Motor neuron (in vitro differentiated cells): ENCODE data around the gene PRKCH. TPM values are rescaled to one million over a fixed set of nuclear protein-coding genes. Genes with fewer than 3 reads are reported as not detected.

ENCODE experiments used
- ATAC-seq, 8 experiments: fragments of 200-7000 bp; cut with Tn5 transposase; replicated peaks in 6 of 8; 2 replicates each; pipeline ENCODE4 v1.8.0; 2021; ENCODE audit warnings: mild to moderate bottlenecking in 8 of 8, moderate library complexity in 8 of 8
- H3K27ac ChIP-seq, 2 donors: fragments of 250-450 bp; sonication (Bioruptor Pico); 2 replicates each; pipeline ENCODE4 v1.9.0; 2021; ENCODE audit warnings: antibody characterized with exemption in 2 of 2, mild to moderate bottlenecking in 2 of 2, moderate library complexity in 1 of 2
- H3K4me1 ChIP-seq, 2 donors: fragments of 250-450 bp; sonication (Bioruptor Pico); replicated peaks in 1 of 2; 2 replicates each; pipeline ENCODE4 v1.6.1; 2021; ENCODE audit warnings: antibody characterized with exemption in 2 of 2, mild to moderate bottlenecking in 2 of 2, moderate library complexity in 1 of 2
- H3K4me3 ChIP-seq, 5 donors: fragments of 250-450 bp; sonication (Bioruptor Pico); 2 replicates each; pipeline ENCODE4 v1.9.0; 2021; ENCODE audit warnings: antibody characterized with exemption in 5 of 5, mild to moderate bottlenecking in 5 of 5, moderate library complexity in 4 of 5
- WGBS, 10 experiments: fragments of 450-650 bp; shearing (Covaris generic); methylation state at CpG; one replicate each; pipeline ENCODE4 v1.0.0; 2022; 5-methylcytosine and 5-hydroxymethylcytosine counted together
- in situ Hi-C, 9 experiments: fragments of 400-800 bp; cut with MboI; loops; one replicate each; pipeline ENCODE4 v1.15.0; 2021; ENCODE audit warnings: low sequenced_read_pairs in 9 of 9, low pct_unique_long_range_greater_than_20kb in 2 of 9; ENCODE audit not compliant: unreplicated experiment in 9 of 9
- total RNA-seq, 8 experiments: library from RNA; unstranded; fragments of 300-600 nt; gene quantifications; 2 replicates each; pipeline versions ENCODE4 v1.2.3 to v1.2.4, GENCODE V29; 2022

Gene PRKCH
- total RNA-seq, 8 experiments from 2014 or later, result 0.33 to 12.9 (median 1.6) TPM

DNA sequence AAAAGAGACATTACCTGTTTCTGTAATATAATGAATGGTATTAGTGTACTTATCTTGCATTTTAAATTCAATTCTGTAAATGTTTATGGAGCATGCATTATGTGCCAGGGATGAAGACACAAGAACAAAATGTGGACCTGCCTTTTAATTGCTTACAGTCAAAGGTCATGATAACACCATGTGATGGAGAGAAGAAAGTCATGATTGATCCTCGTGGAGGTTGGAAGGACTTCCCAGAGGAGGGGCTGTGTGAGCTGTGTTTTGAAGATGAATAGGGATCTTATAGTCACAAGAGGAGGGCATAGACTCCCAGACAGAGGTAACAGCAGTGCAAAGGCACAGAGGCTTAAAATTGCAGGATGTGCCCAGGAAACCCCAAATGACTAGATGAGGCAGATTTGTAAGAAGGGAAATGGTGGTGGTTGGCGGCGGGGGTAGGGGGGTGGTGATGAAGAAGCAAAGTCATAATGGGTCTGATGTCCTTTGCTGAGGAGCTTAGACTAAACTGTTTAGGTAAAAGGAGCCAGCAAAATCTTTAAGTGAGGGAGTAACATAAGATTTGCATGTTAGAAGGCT lies 151.5 kb downstream of the PRKCH start:
- H3K4me1 ChIP-seq, result peaks cover 25 to 26% of the 10 kb centered on the region in 2 donors
- no peak overlapping the region for H3K4me3 ChIP-seq
- no peak for ATAC-seq
- no peak overlapping the region for H3K27ac ChIP-seq
- in situ Hi-C loops, result loop anchor here (25.0 kb wide), 5 partner anchors 239 to 664 kb away; no protein-coding TSS in a partner anchor
- 29 to 100% (median 50%) methylated on average over 1 to 3 of the region's 3 CpGs; no CpG with 5 or more reads in 5 of the 10 experiments for WGBS, 10 experiments

DNA sequence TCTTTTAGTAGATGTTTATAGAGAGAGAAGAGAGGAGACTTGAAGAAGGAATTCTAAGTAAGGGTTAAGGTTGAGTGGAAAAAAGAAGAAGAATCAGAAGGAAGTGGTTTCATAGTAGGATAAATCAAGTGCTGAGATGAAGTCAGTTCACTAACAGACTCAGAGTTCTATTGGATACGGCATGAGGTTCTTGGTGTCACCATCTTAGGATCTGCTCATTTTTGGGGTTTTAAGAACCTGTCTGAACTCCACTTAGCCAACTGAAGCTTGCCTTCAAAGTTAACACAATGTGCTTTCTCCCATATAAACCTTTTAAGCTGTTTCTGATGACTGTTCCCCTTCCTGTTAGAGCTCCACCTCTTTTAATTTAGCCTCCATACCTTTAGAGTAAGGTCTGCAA lies 152.6 kb downstream of the PRKCH start:
- ATAC-seq, result no peak
- Histone ChIP-seq H3K27ac (no peak overlapping the region), H3K4me3 (no peak overlapping the region), H3K4me1 (peaks cover 25 to 26% of the 10 kb centered on the region in 2 donors)
- in situ Hi-C loops, result loop anchor here (25.0 kb wide), 5 partner anchors 238 to 663 kb away; no protein-coding TSS in a partner anchor
- WGBS, 10 experiments, result 0 to 46% (median 14%) methylated on average over 1 of the region's 1 CpG; no CpG with 5 or more reads in 2 of the 10 experiments

DNA sequence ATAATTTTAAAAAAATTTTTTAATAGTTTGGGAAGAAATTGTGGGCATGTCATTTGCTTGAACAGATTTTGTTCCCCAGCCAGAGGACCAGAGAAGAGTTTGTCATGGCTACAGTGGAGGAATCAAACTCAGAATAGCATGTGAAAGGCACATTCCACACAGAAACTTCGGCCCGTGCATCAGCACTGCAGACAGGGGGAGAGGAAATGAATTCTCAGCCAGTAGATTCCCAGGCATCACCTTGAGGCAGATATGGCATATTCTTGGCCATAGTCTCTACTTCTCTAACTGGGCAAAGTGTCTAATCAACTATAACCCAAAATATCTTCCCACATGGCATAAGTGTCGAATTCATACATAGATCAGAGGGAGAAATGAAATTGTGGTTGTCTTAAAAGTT lies 153.3 kb downstream of the PRKCH start:
- ATAC-seq, result no peak
- Histone ChIP-seq H3K4me3 (no peak overlapping the region), H3K27ac (no peak overlapping the region), H3K4me1 (peaks cover 25 to 28% of the 10 kb centered on the region in 2 donors)
- WGBS, 10 experiments, result 76 to 100% (median 86%) methylated on average over 1 to 3 of the region's 3 CpGs; no CpG with 5 or more reads in 3 of the 10 experiments
- in situ Hi-C loops, result loop anchor here (25.0 kb wide), 5 partner anchors 238 to 663 kb away; no protein-coding TSS in a partner anchor

DNA sequence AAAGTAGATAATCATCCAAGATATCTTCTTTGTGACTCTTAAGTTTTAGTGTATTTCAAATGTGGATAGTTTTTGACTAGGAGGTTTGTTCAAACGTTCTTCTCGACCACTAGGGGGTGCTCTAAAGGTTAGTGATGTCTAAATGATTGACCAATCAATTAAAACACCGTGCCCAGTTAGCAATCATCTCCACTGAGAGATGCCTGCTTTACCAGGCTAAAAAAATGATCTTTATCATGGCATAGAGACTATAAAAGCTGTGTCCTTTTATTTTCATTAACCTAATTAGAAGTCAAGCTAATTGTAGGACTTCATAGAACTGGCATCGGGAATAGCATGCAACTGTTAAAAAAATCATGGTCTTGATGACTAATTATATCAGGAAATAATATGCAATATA lies 153.9 kb downstream of the PRKCH start:
- Histone ChIP-seq H3K4me1 (peaks cover 25 to 29% of the 10 kb centered on the region in 2 donors), H3K27ac (no peak overlapping the region), H3K4me3 (no peak overlapping the region)
- in situ Hi-C loops, result no loop called here
- peak in 3 of 8 experiments; percentile 17 to 60 (median 21) for ATAC-seq
- 20 to 60% (median 27%) methylated on average over 1 to 4 of the region's 4 CpGs for WGBS, 10 experiments

DNA sequence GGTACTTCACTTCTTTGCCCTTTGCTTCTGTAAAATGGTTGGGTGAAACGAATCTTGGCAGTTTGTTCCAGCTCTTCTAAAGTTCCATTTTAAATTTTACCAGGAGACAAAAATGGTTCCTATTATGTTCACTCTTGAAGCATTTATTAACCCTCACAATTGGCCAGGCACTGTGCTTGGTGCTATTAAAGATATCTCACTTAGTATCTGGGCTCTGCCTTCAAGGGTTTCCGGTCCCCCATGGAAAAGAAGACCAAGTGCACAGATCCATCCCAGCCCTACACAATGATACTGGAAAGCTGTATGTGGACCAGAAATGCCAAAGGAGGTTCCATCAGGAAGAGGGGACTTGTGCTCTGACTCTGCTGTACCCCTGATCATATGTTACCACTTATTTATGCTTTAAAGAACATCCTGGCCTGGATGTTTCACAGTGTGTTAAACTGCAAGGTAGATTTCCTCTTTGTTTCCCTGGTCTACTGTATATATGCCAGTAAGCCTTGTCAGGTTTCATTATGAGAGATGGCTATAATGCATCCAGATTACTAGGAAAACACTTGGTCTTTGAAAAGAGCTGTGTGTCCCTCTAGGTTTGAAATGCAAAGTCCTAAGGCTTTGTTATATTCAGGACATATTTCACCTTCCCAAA lies 154.8 kb downstream of the PRKCH start:
- Histone ChIP-seq H3K27ac (peak overlapping the region; percentile 17 to 62), H3K4me3 (no peak overlapping the region), H3K4me1 (peaks cover 20 to 26% of the 10 kb centered on the region in 2 donors)
- in situ Hi-C loops, result no loop called here
- 57 to 100% (median 98%) methylated on average over 1 to 2 of the region's 2 CpGs for WGBS, 10 experiments
- ATAC-seq, result no peak

DNA sequence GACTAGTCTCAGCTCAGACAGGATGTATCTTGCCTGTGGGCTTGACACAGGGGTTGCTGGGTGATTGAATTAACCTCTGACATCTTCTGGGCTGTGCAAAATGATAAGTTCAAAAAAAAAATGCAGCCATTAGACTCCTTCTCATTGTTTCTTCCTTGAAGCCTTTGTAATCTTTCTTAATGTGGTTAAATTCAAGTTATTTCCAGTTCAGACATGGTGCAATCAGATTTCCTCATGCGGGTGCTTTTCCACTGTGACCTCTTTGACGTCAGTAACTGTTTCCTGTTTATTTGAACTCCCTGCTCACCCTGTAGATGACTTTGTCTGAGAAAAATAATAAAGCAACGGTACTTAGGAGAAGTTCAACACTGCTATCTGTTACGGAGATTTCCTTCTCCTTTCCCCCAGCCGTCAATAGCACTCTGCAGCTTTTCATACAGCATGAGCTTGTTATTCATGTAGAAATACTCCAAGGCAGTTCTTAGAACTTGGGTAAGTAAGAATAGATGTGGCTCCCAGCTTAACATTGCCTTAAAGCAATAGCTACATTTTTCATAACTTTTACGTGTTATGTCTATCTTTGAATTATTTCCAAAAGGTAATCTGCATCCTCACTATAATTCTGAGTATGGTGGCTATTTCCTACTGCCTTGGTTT lies 155.5 kb downstream of the PRKCH start:
- peak in 7 of 8 experiments; percentile 17 to 88 (median 71) for ATAC-seq

DNA sequence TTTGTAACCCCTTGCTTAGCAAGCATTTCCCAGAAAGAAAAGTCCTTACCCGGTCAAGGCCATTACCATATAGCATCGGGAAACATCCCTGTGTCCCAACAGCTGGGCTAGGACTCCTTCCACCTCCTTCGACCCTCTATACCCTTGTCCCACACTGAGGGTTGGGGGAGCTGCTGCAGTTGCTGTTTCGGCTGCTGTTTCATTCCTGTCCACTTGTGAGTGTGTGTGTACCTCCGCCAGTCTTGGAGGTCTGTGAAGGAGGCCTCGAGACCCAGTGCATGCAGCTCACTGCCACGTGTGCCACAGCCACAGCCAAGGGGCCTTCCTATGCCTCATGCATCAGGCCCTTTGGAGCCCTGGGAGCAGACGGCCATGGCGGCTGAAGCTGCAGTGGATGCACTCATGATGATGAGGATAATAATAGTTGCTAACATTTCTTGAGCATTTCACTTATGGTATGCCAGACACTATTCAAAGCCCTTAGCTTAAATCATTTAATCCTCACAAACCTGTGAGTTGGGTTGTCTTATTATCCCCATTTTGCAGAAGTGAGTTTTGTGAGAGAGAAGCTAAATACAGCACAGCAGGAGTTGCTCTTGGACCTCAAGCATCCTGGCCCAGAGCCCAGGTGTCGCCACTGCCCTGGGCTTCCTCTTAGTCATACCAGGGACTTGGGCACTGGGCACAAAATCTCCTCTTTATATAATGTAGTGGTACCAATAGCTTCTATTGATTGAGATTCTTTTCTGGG lies 156.5 kb downstream of the PRKCH start:
- 70 to 100% (median 83%) methylated on average over 1 to 5 of the region's 10 CpGs; no CpG with 5 or more reads in 2 of the 10 experiments for WGBS, 10 experiments
- H3K4me1 ChIP-seq, result peaks cover 11 to 21% of the 10 kb centered on the region in 2 donors
- in situ Hi-C loops, result no loop called here

More for the DNA sequence above, 155.5 kb downstream of the PRKCH start:
- no peak overlapping the region for H3K4me3 ChIP-seq
- in situ Hi-C loops, result no loop called here
- peak overlapping the region in 1 of 2 donors; percentile 62 for H3K27ac ChIP-seq
- peaks cover 20 to 26% of the 10 kb centered on the region in 2 donors for H3K4me1 ChIP-seq
- 42 to 87% (median 63%) methylated on average over 2 to 6 of the region's 6 CpGs; no CpG with 5 or more reads in 1 of the 10 experiments for WGBS, 10 experiments

DNA sequence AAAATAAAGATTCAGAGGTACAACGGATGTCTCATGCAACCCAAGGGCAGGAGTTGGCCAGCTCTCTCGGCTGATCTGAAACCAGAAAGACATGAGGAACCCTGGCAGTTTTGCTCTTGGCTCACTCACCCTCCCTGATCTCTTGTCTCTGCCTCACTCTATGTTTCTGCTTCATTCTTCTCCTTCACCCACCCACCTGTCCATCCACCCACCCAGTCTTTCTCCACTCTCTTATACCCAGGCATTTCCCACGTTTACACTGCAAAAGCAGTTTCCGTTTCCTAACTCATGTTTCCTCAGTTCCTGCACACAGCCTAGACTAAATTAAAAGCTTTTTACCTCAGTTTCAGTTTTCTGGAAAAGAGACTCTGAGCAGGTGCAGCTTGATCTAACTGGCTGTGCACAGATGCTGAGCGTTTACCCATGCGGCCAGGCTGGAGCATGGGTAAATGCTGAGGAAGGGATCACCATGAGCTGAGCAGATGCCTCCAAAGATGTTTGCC lies 157.6 kb downstream of the PRKCH start:
- no peak for ATAC-seq
- no peak overlapping the region for H3K27ac ChIP-seq
- H3K4me1 ChIP-seq, result peaks cover 11 to 21% of the 10 kb centered on the region in 2 donors
- WGBS, 10 experiments, result 68 to 100% (median 89%) methylated on average over 1 to 6 of the region's 6 CpGs; no CpG with 5 or more reads in 4 of the 10 experiments
- H3K4me3 ChIP-seq, result no peak overlapping the region
- in situ Hi-C loops, result no loop called here

More for the DNA sequence above, 156.5 kb downstream of the PRKCH start:
- no peak overlapping the region for H3K27ac ChIP-seq
- H3K4me3 ChIP-seq, result no peak overlapping the region
- no peak for ATAC-seq

DNA sequence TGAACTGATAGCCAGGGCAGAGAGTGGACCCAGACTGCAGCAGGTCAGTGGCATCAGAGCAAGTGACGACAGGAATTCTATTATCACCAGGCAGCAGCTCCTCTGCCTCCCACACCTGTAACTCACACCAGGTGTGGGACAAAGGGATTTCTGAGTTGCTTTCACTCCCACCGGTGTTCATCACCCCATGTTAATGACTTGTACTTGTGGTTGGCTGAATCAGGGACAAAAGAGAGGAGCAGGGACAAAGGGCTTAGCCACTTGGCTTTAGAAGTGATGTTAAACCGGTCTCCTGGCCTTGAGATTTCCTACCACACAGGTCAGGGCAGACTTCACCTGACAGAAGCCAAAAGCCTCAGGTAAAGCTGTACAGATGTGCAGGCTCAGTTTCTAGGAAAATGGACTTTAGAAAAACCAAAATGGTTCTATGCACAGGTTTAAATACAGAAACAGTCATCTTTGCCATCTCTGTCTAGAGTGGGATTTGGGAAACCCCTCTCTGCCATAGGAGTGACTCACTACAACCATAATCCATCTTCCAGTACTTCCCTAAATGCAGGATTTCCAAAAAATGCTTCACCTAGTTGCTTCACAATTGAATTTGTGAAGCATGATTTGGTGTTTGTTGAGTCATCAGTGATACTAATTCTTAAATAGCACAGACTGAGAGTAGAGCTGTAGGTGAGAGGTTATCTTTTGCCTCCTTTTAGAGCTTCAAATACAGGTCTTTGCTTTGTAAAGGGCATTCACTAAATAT lies 158.5 kb downstream of the PRKCH start:
- no peak for ATAC-seq
- no peak overlapping the region for H3K4me3 ChIP-seq
- no peak overlapping the region for H3K27ac ChIP-seq
- in situ Hi-C loops, result no loop called here
- peaks cover 11 to 21% of the 10 kb centered on the region in 2 donors for H3K4me1 ChIP-seq
- WGBS, 10 experiments, result 0 to 100% (median 53%) methylated on average over 1 of the region's 3 CpGs; no CpG with 5 or more reads in 6 of the 10 experiments

DNA sequence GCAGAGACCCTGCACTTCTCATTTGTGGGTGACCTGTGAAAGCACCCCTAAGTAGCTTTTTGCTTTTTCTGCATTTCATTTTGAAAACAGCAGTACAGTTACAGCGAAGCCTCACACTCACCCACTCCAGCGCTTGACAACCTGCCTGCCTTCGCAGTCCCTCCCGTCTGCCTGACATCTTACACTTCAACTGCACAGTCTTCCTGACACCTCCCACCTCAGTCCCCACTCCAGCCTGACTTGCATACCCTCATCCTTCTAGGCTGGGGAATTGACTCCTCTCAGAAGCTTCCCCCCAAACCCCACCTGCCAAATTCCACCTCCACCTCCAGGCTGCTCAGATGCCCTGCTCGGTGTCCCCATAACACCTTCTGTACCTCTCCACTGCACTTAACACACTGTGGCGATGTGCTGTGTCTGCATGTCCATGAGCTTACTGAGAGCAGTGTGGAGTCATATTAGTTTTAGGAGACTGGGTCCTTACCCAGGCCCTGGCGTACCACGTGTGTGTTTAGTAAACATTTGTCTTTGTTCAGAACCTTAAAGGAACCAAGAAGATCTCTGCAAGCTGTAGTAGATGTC lies 159.4 kb downstream of the PRKCH start:
- 60 to 95% (median 67%) methylated on average over 2 to 6 of the region's 8 CpGs; no CpG with 5 or more reads in 5 of the 10 experiments for WGBS, 10 experiments
- Histone ChIP-seq H3K27ac (no peak overlapping the region), H3K4me1 (peaks cover 11 to 21% of the 10 kb centered on the region in 2 donors), H3K4me3 (no peak overlapping the region)
- in situ Hi-C loops, result no loop called here
- peak in 2 of 8 experiments; percentile 19 to 28 for ATAC-seq

DNA sequence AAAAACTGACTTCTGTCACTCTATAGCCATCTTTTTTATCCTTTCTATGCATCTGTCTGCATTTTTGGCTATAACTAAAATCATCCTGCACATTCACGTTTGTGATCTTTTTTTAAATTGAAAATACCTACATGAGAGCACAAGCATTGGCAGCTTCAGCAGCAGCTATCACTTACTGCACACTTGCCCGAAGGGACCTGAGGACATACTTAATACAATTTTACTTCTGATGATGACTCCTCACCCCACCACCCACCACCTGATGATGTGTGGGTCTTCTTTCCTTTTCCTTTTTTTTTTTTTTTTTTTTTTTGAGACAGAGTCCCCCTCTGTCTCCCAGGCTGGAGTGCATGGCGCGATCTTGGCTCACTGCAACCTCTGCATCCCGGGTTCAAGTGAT lies 160.3 kb downstream of the PRKCH start:
- in situ Hi-C loops, result no loop called here
- WGBS, 10 experiments, result 59 to 89% (median 73%) methylated on average over 1 to 5 of the region's 5 CpGs
- ATAC-seq, result no peak

More for the DNA sequence above, 160.3 kb downstream of the PRKCH start:
- Histone ChIP-seq H3K4me1 (peaks cover 5 to 14% of the 10 kb centered on the region in 2 donors), H3K4me3 (no peak overlapping the region), H3K27ac (no peak overlapping the region)
